Stomach smooth muscle (tissue), 2 donors: ENCODE data around the gene DPM2.

Experiments used
- H3K27ac ChIP-seq: one replicate; pipeline ENCODE4 v1.7.0; 2013; ENCODE audit warnings: mild to moderate bottlenecking, low read length, inconsistent platforms
- H3K27me3 ChIP-seq, 2 donors: one replicate each; pipeline ENCODE4 v1.7.0; 2013; ENCODE audit warnings: low read length in 2 of 2; ENCODE audit not compliant: insufficient read depth in 2 of 2, control insufficient read depth in 1 of 2
- H3K36me3 ChIP-seq, 2 donors: one replicate each; pipeline ENCODE4 v1.7.0; 2013; ENCODE audit warnings: low read length in 2 of 2; ENCODE audit not compliant: control insufficient read depth in 2 of 2, insufficient read depth in 2 of 2
- H3K4me1 ChIP-seq: one replicate; pipeline ENCODE4 v1.7.0; 2013; ENCODE audit warnings: low read length; ENCODE audit not compliant: control insufficient read depth, insufficient read depth
- H3K4me3 ChIP-seq, 2 donors: one replicate each; pipeline ENCODE4 v1.7.0; 2013; ENCODE audit warnings: low read length in 2 of 2
- H3K9ac ChIP-seq, 2 donors: one replicate each; pipeline ENCODE4 v1.7.0; 2013; ENCODE audit warnings: low read length in 2 of 2, mild to moderate bottlenecking in 1 of 2
- H3K9me3 ChIP-seq, 2 donors: one replicate each; pipeline ENCODE4 v1.7.0; 2013; ENCODE audit warnings: low read length in 2 of 2; ENCODE audit not compliant: control insufficient read depth in 2 of 2
- donor health status: healthy.
- donor health status: Pancreatic carcinoma.

The DPM2 gene

DNA sequence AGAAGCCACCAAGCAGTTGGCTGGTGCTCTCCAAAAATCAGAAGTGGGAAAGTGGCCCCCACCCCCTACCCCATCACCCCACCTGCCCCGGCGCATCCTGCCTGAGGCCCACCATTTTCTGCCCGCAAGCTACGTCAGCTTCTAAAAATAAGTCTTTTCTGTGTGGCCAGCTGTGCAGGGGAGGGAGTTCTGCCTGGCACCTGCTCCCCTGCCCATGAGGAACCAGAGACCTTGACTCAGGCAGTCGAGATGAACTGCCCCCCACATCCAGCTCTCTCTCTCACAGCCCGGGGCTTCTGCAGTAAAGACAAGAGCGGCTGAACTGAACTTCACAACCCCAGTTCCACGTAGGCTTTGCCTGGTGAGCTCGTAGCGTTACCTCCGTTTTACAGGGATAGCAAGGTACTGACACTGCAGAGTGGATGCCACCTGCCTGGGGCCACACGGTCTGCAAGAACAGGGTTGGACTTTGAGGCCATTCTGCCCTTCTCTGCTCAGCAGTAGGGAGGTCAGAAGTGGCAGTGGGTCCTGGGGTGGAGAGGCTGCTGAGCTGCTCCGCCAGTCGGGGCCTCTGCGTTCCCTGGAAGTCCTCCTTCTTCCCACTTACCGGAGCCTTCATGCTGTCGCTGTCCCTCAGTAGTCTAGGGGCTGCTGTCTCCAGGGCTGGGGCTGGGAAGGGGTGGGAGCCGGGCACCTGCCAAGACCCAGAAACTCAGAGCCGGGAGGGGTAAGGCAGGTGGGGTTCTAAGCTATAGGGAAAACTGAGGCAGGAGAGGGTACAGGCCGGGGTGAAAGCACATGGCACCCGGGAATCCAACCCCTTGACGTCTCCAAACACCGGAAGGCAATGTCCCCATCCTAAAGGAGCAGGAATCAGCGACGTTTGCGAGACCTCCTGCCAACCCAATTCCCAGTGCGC lies 21.6 kb downstream of the DPM2 start:
- peak overlapping the region; percentile 59 to 74 for H3K9ac ChIP-seq
- H3K4me3 ChIP-seq = peak overlapping the region; percentile 77 to 87
- H3K9me3 ChIP-seq = no peaks in the 10 kb centered on the region
- H3K4me1 ChIP-seq = peaks cover 41% of the 10 kb centered on the region
- H3K36me3 ChIP-seq = peaks cover 6 to 10% of the 10 kb centered on the region in 2 donors
- H3K27ac ChIP-seq = peak overlapping the region; percentile 49
- no peaks in the 10 kb centered on the region for H3K27me3 ChIP-seq

DNA sequence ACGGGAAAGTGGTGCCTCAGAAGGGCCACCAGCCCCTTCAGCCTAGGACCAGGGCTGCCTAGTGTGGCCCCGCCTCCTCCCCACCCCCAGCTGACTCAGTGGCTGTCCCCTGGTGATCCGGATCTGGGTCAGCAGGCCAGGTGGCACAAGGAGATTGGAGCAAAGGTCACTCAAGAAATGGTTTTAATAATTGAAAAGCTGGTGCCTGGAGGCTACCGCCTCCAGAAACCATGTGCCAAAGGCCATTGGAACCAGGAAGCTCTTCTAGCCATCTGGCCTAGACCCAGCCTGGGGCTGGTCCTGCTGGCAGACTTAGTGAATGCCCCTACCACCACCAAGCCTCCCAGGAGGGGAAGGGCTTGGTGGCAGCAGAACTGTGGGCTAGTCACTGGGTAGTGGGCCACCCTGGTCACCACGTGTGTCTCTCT lies 22.3 kb downstream of the DPM2 start:
- H3K27me3 ChIP-seq = no peaks in the 10 kb centered on the region
- no peak overlapping the region for H3K27ac ChIP-seq
- peaks cover 39% of the 10 kb centered on the region for H3K4me1 ChIP-seq
- H3K4me3 ChIP-seq = no peak overlapping the region
- H3K36me3 ChIP-seq = peaks cover 6 to 14% of the 10 kb centered on the region in 2 donors
- H3K9me3 ChIP-seq = no peaks in the 10 kb centered on the region
- peak overlapping the region in 1 of 2 donors; percentile 21 for H3K9ac ChIP-seq

GRCh38 chr9:127913682-127914081 lies 24.0 kb downstream of the DPM2 start:
- Histone ChIP-seq H3K36me3 (peaks cover 12 to 14% of the 10 kb centered on the region in 2 donors), H3K27me3 (no peaks in the 10 kb centered on the region), H3K4me3 (no peak overlapping the region), H3K9me3 (no peaks in the 10 kb centered on the region), H3K9ac (no peak overlapping the region), H3K27ac (no peak overlapping the region), H3K4me1 (peaks cover 29% of the 10 kb centered on the region)

DNA sequence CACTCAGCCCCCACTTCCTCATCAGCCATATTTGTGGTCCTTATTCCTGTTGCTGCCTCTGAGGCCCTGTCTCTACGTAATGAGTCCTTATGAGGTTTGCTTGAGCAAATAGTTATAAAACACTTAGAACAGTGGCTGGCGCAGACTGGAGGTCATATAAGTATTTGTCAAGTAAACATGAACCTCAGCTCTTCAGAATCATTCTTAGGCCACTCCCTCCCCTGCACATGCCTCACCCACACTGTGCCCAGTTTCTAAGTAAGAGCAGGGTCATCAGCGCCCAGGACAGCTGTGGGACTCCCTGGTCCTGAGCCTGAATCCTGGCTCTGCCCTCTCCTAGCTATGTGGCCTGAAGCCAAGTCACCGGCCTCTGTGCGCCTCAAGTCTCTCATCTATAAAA lies 24.8 kb downstream of the DPM2 start:
- H3K27me3 ChIP-seq = no peaks in the 10 kb centered on the region
- H3K36me3 ChIP-seq = peaks cover 14 to 18% of the 10 kb centered on the region in 2 donors
- H3K9me3 ChIP-seq = no peaks in the 10 kb centered on the region
- H3K9ac ChIP-seq = no peak overlapping the region
- peaks cover 26% of the 10 kb centered on the region for H3K4me1 ChIP-seq
- H3K27ac ChIP-seq = no peak overlapping the region
- H3K4me3 ChIP-seq = no peak overlapping the region

GRCh38 chr9:127912296-127912695 lies 25.4 kb downstream of the DPM2 start:
- Histone ChIP-seq H3K27me3 (no peaks in the 10 kb centered on the region), H3K27ac (no peak overlapping the region), H3K36me3 (peaks cover 14 to 18% of the 10 kb centered on the region in 2 donors), H3K9me3 (no peaks in the 10 kb centered on the region), H3K9ac (no peak overlapping the region), H3K4me1 (peaks cover 21% of the 10 kb centered on the region), H3K4me3 (no peak overlapping the region)

GRCh38 chr9:127910613-127911205 lies 26.9 kb downstream of the DPM2 start:
- peaks cover 14 to 18% of the 10 kb centered on the region in 2 donors for H3K36me3 ChIP-seq
- H3K27ac ChIP-seq = no peak overlapping the region

GRCh38 chr9:127909839-127910273 lies 27.8 kb downstream of the DPM2 start:
- Histone ChIP-seq H3K36me3 (peaks cover 14 to 18% of the 10 kb centered on the region in 2 donors), H3K9ac (no peak overlapping the region)

More at GRCh38 chr9:127910613-127911205, 26.9 kb downstream of the DPM2 start:
- no peaks in the 10 kb centered on the region for H3K9me3 ChIP-seq
- H3K4me1 ChIP-seq = peaks cover 17% of the 10 kb centered on the region
- no peak overlapping the region for H3K4me3 ChIP-seq
- peak overlapping the region in 1 of 2 donors; percentile 21 for H3K9ac ChIP-seq
- no peaks in the 10 kb centered on the region for H3K27me3 ChIP-seq

DNA sequence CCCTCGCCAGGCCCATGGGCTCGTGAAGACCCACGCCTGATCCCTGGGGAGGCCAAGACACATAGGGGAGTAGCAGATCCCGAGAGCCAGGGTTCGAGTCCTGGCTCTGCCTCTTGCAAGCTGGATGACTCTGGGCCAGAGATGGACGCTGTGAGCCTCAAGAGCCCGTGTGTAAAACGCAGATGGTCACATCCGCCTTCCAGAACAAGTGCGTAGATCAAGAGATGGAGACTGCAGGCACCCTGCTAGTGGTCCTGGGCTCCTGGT lies 29.1 kb downstream of the DPM2 start:
- Histone ChIP-seq H3K36me3 (peaks cover 14 to 18% of the 10 kb centered on the region in 2 donors), H3K4me1 (peaks cover 27% of the 10 kb centered on the region)

More at GRCh38 chr9:127909839-127910273, 27.8 kb downstream of the DPM2 start:
- Histone ChIP-seq H3K27ac (no peak overlapping the region), H3K9me3 (no peaks in the 10 kb centered on the region), H3K4me1 (peaks cover 17% of the 10 kb centered on the region), H3K4me3 (no peak overlapping the region), H3K27me3 (no peaks in the 10 kb centered on the region)

DNA sequence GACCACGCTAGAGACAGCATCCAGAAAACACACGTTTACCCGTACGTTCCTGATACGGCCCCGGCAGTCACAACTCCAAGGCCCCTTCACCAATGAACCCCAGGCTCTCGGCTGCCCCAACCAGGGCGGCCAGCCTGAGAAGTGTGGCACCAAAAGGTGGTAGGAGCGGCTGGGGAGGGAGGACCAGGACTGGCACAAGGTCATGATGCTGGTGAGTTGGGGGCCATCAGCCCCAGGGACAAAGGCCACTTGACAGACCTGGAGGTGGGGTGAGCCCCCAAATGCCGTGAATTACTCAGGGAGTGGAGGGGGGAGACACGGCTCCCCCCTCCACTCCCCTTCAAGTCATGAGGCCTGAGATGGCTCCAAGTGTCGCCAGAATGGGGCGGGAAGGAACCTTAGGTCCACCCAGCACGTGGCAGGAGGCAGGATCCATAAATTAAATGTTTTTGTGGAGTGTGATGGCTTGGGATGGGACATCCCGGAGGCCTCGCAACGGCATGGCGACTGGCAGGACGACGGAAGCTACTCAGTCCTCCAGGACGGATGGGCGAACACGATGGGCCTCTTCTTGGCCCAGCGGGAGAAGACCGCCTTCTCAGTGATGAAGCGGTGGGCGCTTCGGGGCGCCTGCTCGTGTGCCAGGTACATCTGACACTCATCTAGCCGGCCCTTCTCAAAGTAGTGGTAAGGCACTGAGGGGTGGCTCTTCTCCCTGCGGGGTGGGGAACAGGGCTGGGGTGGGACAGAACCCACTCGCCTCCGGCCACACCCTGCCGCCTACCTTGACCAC lies 29.6 kb downstream of the DPM2 start:
- peaks cover 14 to 18% of the 10 kb centered on the region in 2 donors for H3K36me3 ChIP-seq
- H3K9ac ChIP-seq = no peak overlapping the region
- no peak overlapping the region for H3K4me3 ChIP-seq
- no peaks in the 10 kb centered on the region for H3K9me3 ChIP-seq
- no peaks in the 10 kb centered on the region for H3K27me3 ChIP-seq
- no peak overlapping the region for H3K27ac ChIP-seq
- peaks cover 31% of the 10 kb centered on the region for H3K4me1 ChIP-seq

More for the DNA sequence above, 29.1 kb downstream of the DPM2 start:
- no peak overlapping the region for H3K9ac ChIP-seq
- no peaks in the 10 kb centered on the region for H3K9me3 ChIP-seq
- no peak overlapping the region for H3K4me3 ChIP-seq
- H3K27ac ChIP-seq = no peak overlapping the region
- no peaks in the 10 kb centered on the region for H3K27me3 ChIP-seq

- no peak overlapping the region for H3K4me3 ChIP-seq
- H3K9ac ChIP-seq = no peak overlapping the region
- no peak overlapping the region for H3K27ac ChIP-seq
- peaks cover 2 to 11% of the 10 kb centered on the region in 2 donors for H3K36me3 ChIP-seq
- peaks cover 31% of the 10 kb centered on the region for H3K4me1 ChIP-seq
- no peaks in the 10 kb centered on the region for H3K9me3 ChIP-seq
- no peaks in the 10 kb centered on the region for H3K27me3 ChIP-seq
Measured at GRCh38 chr9:127905788-127906191, 31.9 kb downstream of the DPM2 start.
